HCT116 (cell line): Measurements from ENCODE around the gene KLHL3. TPM values are rescaled to one million over a fixed set of nuclear protein-coding genes. Genes with fewer than 3 reads are reported as not detected.

Source experiments
- ATAC-seq: fragments of 200-7000 bp; cut with Tn5 transposase; 2 replicates; pipeline ENCODE4 v1.9.1; 2020; ENCODE audit warnings: mild to moderate bottlenecking, moderate library complexity
- BruUV-seq: library from RNA; stranded (reverse); fragments of 400-500 nt; replicated peaks from 2 replicates; lab custom pipeline; 2021; lab: Mats Ljungman, UMichigan
- CTCF ChIA-PET: fragments of 300-600 bp; sonication (Branson Sonifier 250); formaldehyde crosslinking; loops from one replicate; lab custom pipeline; 2021; ENCODE audit warnings: antibody characterized with exemption; lab: Charles Lee
- POLR2A ChIA-PET: fragments of 300-600, 350-600 bp; sonication (Branson Sonifier 250); formaldehyde crosslinking; loops from one replicate; lab custom pipeline; 2021; ENCODE audit warnings: antibody characterized with exemption; lab: Charles Lee
- RAD21 ChIA-PET, 2 experiments: fragments of 300-600 bp; sonication (Branson Sonifier 250); formaldehyde crosslinking; loops; one replicate each; lab custom pipeline; 2023; ENCODE audit warnings: low total read pairs in 2 of 2; ENCODE audit not compliant: uncharacterized antibody in 2 of 2, unreplicated experiment in 2 of 2, low non-redundant PET in 1 of 2; lab: Charles Lee
- DNase-seq: peaks from one replicate; pipeline ENCODE4 v3.0.0-alpha.2; 2010; ENCODE audit warnings: low read depth, low spot score
- H2AFZ ChIP-seq: fragments of 200-600 bp; shearing (Covaris generic), sonication (generic); 2 replicates; pipeline ENCODE4 v1.6.1; 2017; ENCODE audit warnings: low read depth, mixed run types, mixed read lengths, antibody characterized with exemption, low read length; ENCODE audit not compliant: poor library complexity, severe bottlenecking
- H3K27ac ChIP-seq: 2 replicates; pipeline ENCODE4 v1.5.1; 2012; ENCODE audit warnings: low read depth, low read length
- H3K27me3 ChIP-seq: fragments of 200-600 bp; sonication (generic); 2 replicates; pipeline ENCODE4 v1.6.1; 2016; ENCODE audit warnings: mixed run types, low read length, mixed read lengths; ENCODE audit not compliant: insufficient read depth
- H3K36me3 ChIP-seq, 2 experiments: fragments of 200-500 bp in 1 of 2; fragments of 200-600 bp in 1 of 2; sonication (Bioruptor generic) in 1 of 2; sonication (generic) in 1 of 2; 2 replicates each; pipeline versions ENCODE4 v1.5.1 to v1.6.1; 2014 to 2016; ENCODE audit warnings: low read length in 2 of 2, inconsistent platforms in 1 of 2, mixed read lengths in 1 of 2, mixed run types in 1 of 2; ENCODE audit not compliant: insufficient read depth in 2 of 2, control insufficient read depth in 1 of 2
- H3K4me1 ChIP-seq, 2 experiments: fragments of 200-600 bp in 1 of 2; sonication (generic) in 1 of 2; 2 replicates each; pipeline versions ENCODE4 v1.5.1 to v1.6.1; 2012 to 2017; ENCODE audit warnings: low read length in 2 of 2, inconsistent platforms in 1 of 2, mild to moderate bottlenecking in 1 of 2, mixed read lengths in 1 of 2, mixed run types in 1 of 2, moderate library complexity in 1 of 2; ENCODE audit not compliant: insufficient read depth in 2 of 2, control insufficient read depth in 1 of 2
- H3K4me2 ChIP-seq: fragments of 200-600 bp; sonication (generic); 2 replicates; pipeline ENCODE4 v1.6.1; 2017; ENCODE audit warnings: mixed run types, low read length, mixed read lengths
- H3K4me3 ChIP-seq, 2 experiments: fragments of 200-600 bp in 1 of 2; sonication (generic) in 1 of 2; replicated peaks in 1 of 2; 2 replicates each; pipeline ENCODE4 v1.5.1; 2011 to 2016; ENCODE audit warnings: low read length in 2 of 2, control low read depth in 1 of 2, low read depth in 1 of 2, mild to moderate bottlenecking in 1 of 2, mixed read lengths in 1 of 2, mixed run types in 1 of 2
- H3K79me2 ChIP-seq: fragments of 200-600 bp; sonication (generic); 2 replicates; pipeline ENCODE4 v1.6.1; 2017; ENCODE audit warnings: mild to moderate bottlenecking, mixed run types, low read length, moderate library complexity, mixed read lengths; ENCODE audit not compliant: insufficient read depth
- H3K9ac ChIP-seq: fragments of 200-600 bp; sonication (generic); 2 replicates; pipeline ENCODE4 v1.6.1; 2016; ENCODE audit warnings: low read length, mixed read lengths
- H3K9me2 ChIP-seq: fragments of 200-600 bp; sonication (generic), shearing (Covaris generic); 2 replicates; pipeline ENCODE4 v1.6.1; 2017; ENCODE audit warnings: mixed run types, mild to moderate bottlenecking, moderate library complexity; ENCODE audit not compliant: insufficient read depth
- H3K9me3 ChIP-seq, 2 experiments: fragments of 200-500 bp in 1 of 2; fragments of 200-600 bp in 1 of 2; sonication (Bioruptor generic) in 1 of 2; sonication (generic) in 1 of 2; 2 replicates each; pipeline ENCODE4 v1.6.1; 2014 to 2017; ENCODE audit warnings: low read length in 2 of 2, mixed read lengths in 2 of 2, inconsistent platforms in 1 of 2, low read depth in 1 of 2, mild to moderate bottlenecking in 1 of 2, mixed run types in 1 of 2, moderate library complexity in 1 of 2; ENCODE audit not compliant: control insufficient read depth in 1 of 2, insufficient read depth in 1 of 2
- H4K20me1 ChIP-seq: fragments of 200-600 bp; sonication (generic), shearing (Covaris generic); 2 replicates; pipeline ENCODE4 v1.6.1; 2017; ENCODE audit warnings: mixed run types, mild to moderate bottlenecking, moderate library complexity; ENCODE audit not compliant: insufficient read depth
- CBX3 ChIP-seq: IDR thresholded peaks from 2 replicates; pipeline ENCODE4 v1.6.1; 2012; ENCODE audit warnings: low read depth
- ELF1 ChIP-seq: IDR thresholded peaks from 2 replicates; pipeline ENCODE4 v1.6.1; 2012; ENCODE audit warnings: low read depth, borderline replicate concordance
- EZH2phosphoT487 ChIP-seq: fragments of 200-600 bp; IDR thresholded peaks from 2 replicates; pipeline ENCODE4 v1.6.1; 2018; ENCODE audit warnings: antibody characterized with exemption, borderline replicate concordance
- FOSL1 ChIP-seq: IDR thresholded peaks from 2 replicates; pipeline ENCODE4 v1.6.1; 2012; ENCODE audit warnings: low read depth
- JUND ChIP-seq: IDR thresholded peaks from 2 replicates; pipeline ENCODE4 v1.6.1; 2012
- MAX ChIP-seq: IDR thresholded peaks from 2 replicates; pipeline ENCODE4 v1.6.1; 2012
- POLR2AphosphoS5 ChIP-seq: IDR thresholded peaks from 2 replicates; pipeline ENCODE4 v1.6.1; 2011; ENCODE audit warnings: mild to moderate bottlenecking, low read depth, low read length, moderate library complexity
- SIN3A ChIP-seq: IDR thresholded peaks from 2 replicates; pipeline ENCODE4 v1.6.1; 2012; ENCODE audit warnings: low read depth
- SP1 ChIP-seq: IDR thresholded peaks from 2 replicates; pipeline ENCODE4 v1.6.1; 2012; ENCODE audit warnings: low read depth
- SRF ChIP-seq: IDR thresholded peaks from 2 replicates; pipeline ENCODE4 v1.6.1; 2012; ENCODE audit warnings: low read depth
- TCF7L2 ChIP-seq: IDR thresholded peaks from 2 replicates; pipeline ENCODE4 v1.7.0; 2011; ENCODE audit warnings: borderline replicate concordance, inconsistent platforms; ENCODE audit not compliant: insufficient read depth, insufficient read length; ENCODE audit errors: extremely low read depth
- YY1 ChIP-seq: IDR thresholded peaks from 2 replicates; pipeline ENCODE4 v1.6.1; 2011; ENCODE audit warnings: low read length, low read depth, moderate library complexity, mild to moderate bottlenecking; ENCODE audit not compliant: insufficient replicate concordance; ENCODE audit errors: extremely low read depth
- ZBTB33 ChIP-seq: IDR thresholded peaks from 2 replicates; pipeline ENCODE4 v1.6.1; 2011; ENCODE audit warnings: mild to moderate bottlenecking, low read length, moderate library complexity; ENCODE audit not compliant: insufficient replicate concordance; ENCODE audit errors: extremely low read depth
- ZFX ChIP-seq: fragments of 450-650 bp; IDR thresholded peaks from 2 replicates; pipeline ENCODE4 v1.6.1; 2017
- ZNF274 ChIP-seq: fragments of 200-500 bp; sonication (Bioruptor generic); IDR thresholded peaks from 2 replicates; pipeline ENCODE4 v1.6.1; 2014; ENCODE audit warnings: mild to moderate bottlenecking, low read depth, low read length, inconsistent platforms
- intact Hi-C: fragments of 100-400 bp; cut with micrococcal nuclease; formaldehyde crosslinking; loops from 2 replicates; pipeline ENCODE4 v1.10.0; 2022
- total RNA-seq: library from RNA; stranded (reverse); gene quantifications from one replicate; pipeline ENCODE4 v1.2.1, GENCODE V29; 2021; ENCODE audit not compliant: unreplicated experiment
- TF ChIP-seq, protein P1 (sequence below): IDR thresholded peaks from 2 replicates; pipeline ENCODE4 v1.6.1; 2012

KLHL3 gene
- total RNA-seq, 1 experiment from 2014 or later: not detected

- Histone ChIP-seq H3K4me2 (no peak overlapping the region), H3K36me3 (no peaks in the 10 kb centered on the region), H3K4me1 (no peaks in the 10 kb centered on the region), H2AFZ (no peak overlapping the region), H3K27ac (no peak overlapping the region), H3K9me3 (no peaks in the 10 kb centered on the region), H3K9ac (no peak overlapping the region), H3K4me3 (no peak overlapping the region), H4K20me1 (no peaks in the 10 kb centered on the region), H3K9me2 (0 out of 2 replicates have a peak, but pooled peaks cover 3% of the 10 kb centered on the region), H3K79me2 (no peaks in the 10 kb centered on the region), H3K27me3 (no peaks in the 10 kb centered on the region)
- no peak for DNase-seq
- CTCF ChIA-PET: no interaction called here
- ATAC-seq: no peak
- TF ChIP-seq ELF1: no peak
- no peak for TF ChIP-seq ZFX
- TF ChIP-seq ZNF274: no peak
- TF ChIP-seq SP1: no peak
- no peak for TF ChIP-seq YY1
- TF ChIP-seq POLR2AphosphoS5: no peak
- no peak for TF ChIP-seq ZBTB33
- TF ChIP-seq MAX: no peak
- TF ChIP-seq EZH2phosphoT487: no peak
- TF ChIP-seq, protein P1, sequence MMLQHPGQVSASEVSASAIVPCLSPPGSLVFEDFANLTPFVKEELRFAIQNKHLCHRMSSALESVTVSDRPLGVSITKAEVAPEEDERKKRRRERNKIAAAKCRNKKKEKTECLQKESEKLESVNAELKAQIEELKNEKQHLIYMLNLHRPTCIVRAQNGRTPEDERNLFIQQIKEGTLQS: no peak
- TF ChIP-seq SRF: no peak
- TF ChIP-seq CBX3: no peak
- TF ChIP-seq JUND: no peak
- TF ChIP-seq FOSL1: no peak
- no peak for TF ChIP-seq TCF7L2
- no peak for TF ChIP-seq SIN3A
- no TSS peak for BruUV-seq
- intact Hi-C loops: no loop called here
- RAD21 ChIA-PET: no interaction called here
- POLR2A ChIA-PET: no interaction called here
Measured at GRCh38 chr5:137710086-137710485, 25.8 kb downstream of the KLHL3 start.
